CD14-positive monocyte (primary cell): ENCODE measurements around the gene ADAMTS3. TPM values are rescaled to one million over a fixed set of nuclear protein-coding genes. Genes with fewer than 3 reads are reported as not detected.

Experiments used
- DNase-seq, 3 donors: peaks; one replicate each; pipeline ENCODE4 v3.0.0-alpha.2; 2011 to 2022
- H2AFZ ChIP-seq: 2 replicates; pipeline ENCODE4 v1.6.0; 2012; ENCODE audit warnings: mild to moderate bottlenecking, low read depth, low read length, inconsistent platforms; ENCODE audit not compliant: insufficient read depth, poor library complexity, severe bottlenecking
- H3K27ac ChIP-seq, 2 donors: 1 replicate in 1 of 2; 2 replicates in 1 of 2; pipeline ENCODE4 v1.5.1; 2012 to 2013; ENCODE audit warnings: low read length in 2 of 2, control low read depth in 1 of 2, inconsistent platforms in 1 of 2, low read depth in 1 of 2, mild to moderate bottlenecking in 1 of 2
- H3K27me3 ChIP-seq, 2 donors: one replicate each; pipeline versions ENCODE4 v1.6.0 to v1.6.1; 2011 to 2013; ENCODE audit warnings: low read length in 2 of 2; ENCODE audit not compliant: control insufficient read depth in 2 of 2, insufficient read depth in 2 of 2
- H3K36me3 ChIP-seq, 2 donors: replicated peaks in 1 of 2; 1 replicate in 1 of 2; 2 replicates in 1 of 2; pipeline versions ENCODE4 v1.5.1 to v1.6.1; 2012 to 2013; ENCODE audit warnings: low read length in 2 of 2, control low read depth in 1 of 2, inconsistent platforms in 1 of 2, mild to moderate bottlenecking in 1 of 2; ENCODE audit not compliant: insufficient read depth in 2 of 2, control insufficient read depth in 1 of 2
- H3K4me1 ChIP-seq, 2 donors: 1 replicate in 1 of 2; 2 replicates in 1 of 2; pipeline versions ENCODE4 v1.5.1 to v1.6.1; 2012 to 2013; ENCODE audit warnings: low read length in 2 of 2, control low read depth in 1 of 2, inconsistent platforms in 1 of 2, mild to moderate bottlenecking in 1 of 2, moderate library complexity in 1 of 2; ENCODE audit not compliant: insufficient read depth in 2 of 2, control insufficient read depth in 1 of 2
- H3K4me2 ChIP-seq: replicated peaks from 2 replicates; pipeline ENCODE3; 2012; ENCODE audit warnings: low read length, moderate library complexity, mild to moderate bottlenecking; ENCODE audit not compliant: poor library complexity, severe bottlenecking; ENCODE audit errors: extremely low read depth
- H3K4me3 ChIP-seq, 3 experiments: fragments of 200-600 bp in 1 of 3; sonication (generic) in 1 of 3; replicated peaks in 1 of 3; 1 replicate in 2 of 3; 2 replicates in 1 of 3; pipeline ENCODE4 v1.5.1; 2011 to 2013; ENCODE audit warnings: low read length in 3 of 3, mild to moderate bottlenecking in 3 of 3, control low read depth in 2 of 3, low read depth in 2 of 3, inconsistent platforms in 1 of 3, moderate library complexity in 1 of 3
- H3K79me2 ChIP-seq: 2 replicates; pipeline ENCODE4 v1.6.0; 2012; ENCODE audit warnings: mild to moderate bottlenecking, control low read depth, inconsistent platforms, low read length, moderate library complexity; ENCODE audit not compliant: insufficient read depth
- H3K9ac ChIP-seq: 2 replicates; pipeline ENCODE4 v1.6.0; 2017; ENCODE audit warnings: low read length, mild to moderate bottlenecking; ENCODE audit not compliant: insufficient read depth, poor library complexity, severe bottlenecking
- H3K9me3 ChIP-seq, 2 donors: replicated peaks in 1 of 2; 1 replicate in 1 of 2; 2 replicates in 1 of 2; pipeline versions ENCODE4 v1.5.1 to v1.6.1; 2012 to 2013; ENCODE audit warnings: low read length in 2 of 2, control low read depth in 1 of 2; ENCODE audit not compliant: control insufficient read depth in 1 of 2, insufficient read depth in 1 of 2
- H4K20me1 ChIP-seq: 2 replicates; pipeline ENCODE4 v1.6.0; 2012; ENCODE audit warnings: mild to moderate bottlenecking, low read length, control low read depth, moderate library complexity; ENCODE audit not compliant: insufficient read depth
- H3K27ac Mint-ChIP-seq, 7 donors: one replicate each; pipeline ENCODE4 v1.8.0; 2020; ENCODE audit warnings: mild to moderate bottlenecking in 7 of 7, mixed read lengths in 7 of 7, moderate library complexity in 6 of 7, inconsistent platforms in 2 of 7
- H3K27me3 Mint-ChIP-seq, 3 donors: one replicate each; pipeline ENCODE4 v1.8.0; 2021 to 2022; ENCODE audit warnings: low read depth in 3 of 3, mild to moderate bottlenecking in 3 of 3, mixed read lengths in 3 of 3, moderate library complexity in 3 of 3, inconsistent platforms in 1 of 3
- H3K36me3 Mint-ChIP-seq, 2 donors: one replicate each; pipeline ENCODE4 v1.8.0; 2020; ENCODE audit warnings: mixed read lengths in 2 of 2, inconsistent platforms in 1 of 2, mild to moderate bottlenecking in 1 of 2
- H3K4me1 Mint-ChIP-seq: one replicate; pipeline ENCODE4 v1.8.0; 2020; ENCODE audit warnings: mild to moderate bottlenecking, mixed read lengths
- H3K4me3 Mint-ChIP-seq, 2 donors: one replicate each; pipeline ENCODE4 v1.8.0; 2020; ENCODE audit warnings: mild to moderate bottlenecking in 2 of 2, mixed read lengths in 2 of 2, moderate library complexity in 1 of 2
- H3K9me3 Mint-ChIP-seq, 7 donors: one replicate each; pipeline ENCODE4 v1.8.0; 2020 to 2022; ENCODE audit warnings: mixed read lengths in 7 of 7, mild to moderate bottlenecking in 6 of 7, moderate library complexity in 6 of 7, inconsistent platforms in 2 of 7
- CTCF ChIP-seq: fragments of 200-600 bp; IDR thresholded peaks from one replicate; pipeline ENCODE4 v1.8.0; 2022; ENCODE audit warnings: antibody characterized with exemption, mild to moderate bottlenecking
- WGBS: methylation state at CpG from one replicate; pipeline ENCODE4 v1.1.5; 2013; ENCODE audit warnings: missing lambda C conversion rate; ENCODE audit not compliant: insufficient coverage; 5-methylcytosine and 5-hydroxymethylcytosine counted together
- intact Hi-C, 2 donors: fragments of 100-400 bp; cut with micrococcal nuclease; formaldehyde crosslinking; loops; one replicate each; pipeline versions ENCODE4 v1.15.0 to v1.15.1; 2023
- polyA plus RNA-seq, 3 donors: library from polyadenylated mRNA; depleted of rRNA in 1 of 3; unstranded in 2 of 3; stranded (reverse) in 1 of 3; fragments of 300-500 nt in 2 of 3; fragments of >200 nt in 1 of 3; fragmentation: Illumina TruSeq in 2 of 3; gene quantifications; 1 replicate in 2 of 3; 2 replicates in 1 of 3; pipeline ENCODE4 v1.2.3, GENCODE V29; 2012 to 2021

The ADAMTS3 gene
- polyA plus RNA-seq, 3 donors, result not detected

DNA sequence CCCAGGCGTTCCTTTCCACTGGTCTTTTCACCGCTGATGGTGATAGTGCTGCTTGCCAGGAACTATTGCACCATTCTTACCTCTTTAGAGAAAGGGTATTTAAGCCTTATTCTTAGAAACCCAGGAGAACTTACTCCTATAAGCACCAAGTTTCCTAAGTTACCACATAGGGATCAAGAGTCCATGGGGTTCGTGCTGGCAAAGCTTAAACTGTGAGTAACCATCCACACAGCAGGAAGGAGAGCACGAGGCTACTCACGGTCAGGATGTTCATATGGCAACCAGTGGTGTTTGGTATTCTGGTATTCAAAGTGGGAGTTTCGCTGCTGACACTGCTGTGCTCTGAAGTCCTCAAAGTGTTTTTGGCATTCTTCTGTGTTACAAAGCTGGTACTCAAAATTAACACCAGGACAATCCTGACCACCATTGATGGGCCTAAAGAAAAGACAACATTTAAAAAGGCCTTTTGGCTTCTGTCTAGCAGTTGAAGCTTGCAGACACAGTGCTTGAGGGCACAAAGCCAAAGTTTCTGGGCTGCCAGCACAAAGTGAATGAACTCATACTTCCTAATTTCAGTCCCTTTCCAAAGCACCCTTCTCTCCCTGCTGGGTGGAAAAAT, 256.9 kb downstream of the ADAMTS3 start:
- Histone ChIP-seq H3K27me3 (no peaks in the 10 kb centered on the region), H3K27ac (no peak overlapping the region), H3K36me3 (no peaks in the 10 kb centered on the region), H3K4me1 (no peaks in the 10 kb centered on the region), H3K9me3 (no peaks in the 10 kb centered on the region), H3K4me2 (no peak overlapping the region), H3K79me2 (no peaks in the 10 kb centered on the region), H4K20me1 (no peaks in the 10 kb centered on the region), H3K4me3 (no peak overlapping the region), H2AFZ (no peak overlapping the region), H3K9ac (no peak overlapping the region)
- DNase-seq, result no peak
- no peak for TF ChIP-seq CTCF
- Mint-ChIP-seq H3K4me3 (no peak overlapping the region), H3K27me3 (peaks cover 1 to 2% (median 2%) of the 10 kb centered on the region in 3 donors), H3K36me3 (no peaks in the 10 kb centered on the region), H3K27ac (no peak overlapping the region), H3K9me3 (no peaks in the 10 kb centered on the region), H3K4me1 (no peaks in the 10 kb centered on the region)
- intact Hi-C loops, result no loop called here
- WGBS, result 55% methylated on average over 2 of the region's 6 CpGs

GRCh38 chr4:72311291-72311690, 257.7 kb downstream of the ADAMTS3 start:
- Mint-ChIP-seq H3K27me3 (peaks cover under 1 to 1% (median 1%) of the 10 kb centered on the region in 3 donors), H3K4me1 (no peaks in the 10 kb centered on the region), H3K36me3 (no peaks in the 10 kb centered on the region), H3K9me3 (no peaks in the 10 kb centered on the region), H3K27ac (no peak overlapping the region), H3K4me3 (no peak overlapping the region)
- Histone ChIP-seq H3K36me3 (no peaks in the 10 kb centered on the region), H3K4me2 (no peak overlapping the region), H2AFZ (no peak overlapping the region), H4K20me1 (no peaks in the 10 kb centered on the region), H3K79me2 (no peaks in the 10 kb centered on the region), H3K4me3 (no peak overlapping the region), H3K9me3 (no peaks in the 10 kb centered on the region), H3K9ac (no peak overlapping the region), H3K27me3 (no peaks in the 10 kb centered on the region), H3K4me1 (no peaks in the 10 kb centered on the region), H3K27ac (no peak overlapping the region)
- no peak for DNase-seq
- 100% methylated on average over 1 of the region's 3 CpGs for WGBS
- intact Hi-C loops, result no loop called here
- no peak for TF ChIP-seq CTCF
